Astrocyte (in vitro differentiated cells and primary cell): ENCODE measurements around the gene SYPL2. TPM values are rescaled to one million over a fixed set of nuclear protein-coding genes. Genes with fewer than 3 reads are reported as not detected.
A peak's percentile ranks its signal among the peaks of the same experiment; 100 is the strongest.

Experiments used
- DNase-seq: peaks from one replicate; pipeline ENCODE4 v3.0.0-alpha.2; 2010; ENCODE audit warnings: low read depth
- FAIRE-seq: peaks from 2 replicates; lab custom pipeline; 2011; peaks lifted over from hg19 to GRCh38; lab: Jason Lieb, UNC
- H2AFZ ChIP-seq: 2 replicates; pipeline ENCODE4 v1.6.0; 2012; ENCODE audit warnings: low read depth, low read length, inconsistent platforms
- H3K27ac ChIP-seq: 2 replicates; pipeline ENCODE4 v1.5.1; 2011; ENCODE audit warnings: low read depth, low read length, inconsistent platforms
- H3K27me3 ChIP-seq: 2 replicates; pipeline ENCODE4 v1.6.0; 2011; ENCODE audit warnings: low read length, inconsistent platforms; ENCODE audit not compliant: insufficient read depth
- H3K36me3 ChIP-seq: 2 replicates; pipeline ENCODE4 v1.5.1; 2011; ENCODE audit warnings: low read length, inconsistent platforms; ENCODE audit not compliant: insufficient read depth
- H3K4me1 ChIP-seq: 2 replicates; pipeline ENCODE4 v1.5.1; 2011; ENCODE audit warnings: low read length, inconsistent platforms; ENCODE audit not compliant: insufficient read depth
- H3K4me2 ChIP-seq: 2 replicates; pipeline ENCODE4 v1.6.0; 2012; ENCODE audit warnings: low read length, inconsistent platforms
- H3K4me3 ChIP-seq: 2 replicates; pipeline ENCODE4 v1.5.1; 2011; ENCODE audit warnings: low read depth, mild to moderate bottlenecking, low read length, inconsistent platforms; ENCODE audit not compliant: insufficient read depth
- H3K79me2 ChIP-seq: 2 replicates; pipeline ENCODE4 v1.6.0; 2012; ENCODE audit warnings: mild to moderate bottlenecking, low read length, inconsistent platforms; ENCODE audit not compliant: insufficient read depth
- H3K9ac ChIP-seq: 2 replicates; pipeline ENCODE4 v1.6.0; 2012; ENCODE audit warnings: mild to moderate bottlenecking, low read length, inconsistent platforms
- H3K9me3 ChIP-seq: 2 replicates; pipeline ENCODE4 v1.5.1; 2012; ENCODE audit warnings: low read depth, mild to moderate bottlenecking, low read length, inconsistent platforms; ENCODE audit not compliant: insufficient read depth
- H4K20me1 ChIP-seq: 2 replicates; pipeline ENCODE4 v1.6.0; 2012; ENCODE audit warnings: low read length, inconsistent platforms; ENCODE audit not compliant: insufficient read depth
- H3K27ac Mint-ChIP-seq: one replicate; pipeline ENCODE4 v1.8.0; 2021; ENCODE audit warnings: mild to moderate bottlenecking, mixed read lengths; ENCODE audit not compliant: unreplicated experiment
- H3K27me3 Mint-ChIP-seq: one replicate; pipeline ENCODE4 v1.8.0; 2021; ENCODE audit warnings: low read depth, mixed read lengths; ENCODE audit not compliant: unreplicated experiment
- H3K36me3 Mint-ChIP-seq: one replicate; pipeline ENCODE4 v1.8.0; 2021; ENCODE audit warnings: low read depth, mixed read lengths; ENCODE audit not compliant: unreplicated experiment
- H3K4me1 Mint-ChIP-seq: one replicate; pipeline ENCODE4 v1.8.0; 2021; ENCODE audit warnings: low read depth, mixed read lengths; ENCODE audit not compliant: unreplicated experiment
- H3K4me3 Mint-ChIP-seq: one replicate; pipeline ENCODE4 v1.8.0; 2021; ENCODE audit warnings: mild to moderate bottlenecking, moderate library complexity, mixed read lengths; ENCODE audit not compliant: unreplicated experiment
- H3K9me3 Mint-ChIP-seq: one replicate; pipeline ENCODE4 v1.8.0; 2021; ENCODE audit warnings: mild to moderate bottlenecking, mixed read lengths; ENCODE audit not compliant: unreplicated experiment
- CTCF ChIP-seq: IDR thresholded peaks from 2 replicates; pipeline ENCODE4 v1.5.1; 2011; ENCODE audit warnings: low read depth, mild to moderate bottlenecking, inconsistent platforms, low read length, moderate library complexity; ENCODE audit not compliant: insufficient read depth
- EZH2 ChIP-seq: IDR thresholded peaks from 2 replicates; pipeline ENCODE4 v1.6.1; 2012; ENCODE audit warnings: mild to moderate bottlenecking, low read length, inconsistent platforms; ENCODE audit not compliant: insufficient read depth
- total RNA-seq: library from RNA; stranded (reverse); gene quantifications from 2 replicates; pipeline ENCODE4 v1.2.1, GENCODE V29; 2021

The SYPL2 gene
- total RNA-seq, 1 donor from 2014 or later = 0.70 TPM

DNA sequence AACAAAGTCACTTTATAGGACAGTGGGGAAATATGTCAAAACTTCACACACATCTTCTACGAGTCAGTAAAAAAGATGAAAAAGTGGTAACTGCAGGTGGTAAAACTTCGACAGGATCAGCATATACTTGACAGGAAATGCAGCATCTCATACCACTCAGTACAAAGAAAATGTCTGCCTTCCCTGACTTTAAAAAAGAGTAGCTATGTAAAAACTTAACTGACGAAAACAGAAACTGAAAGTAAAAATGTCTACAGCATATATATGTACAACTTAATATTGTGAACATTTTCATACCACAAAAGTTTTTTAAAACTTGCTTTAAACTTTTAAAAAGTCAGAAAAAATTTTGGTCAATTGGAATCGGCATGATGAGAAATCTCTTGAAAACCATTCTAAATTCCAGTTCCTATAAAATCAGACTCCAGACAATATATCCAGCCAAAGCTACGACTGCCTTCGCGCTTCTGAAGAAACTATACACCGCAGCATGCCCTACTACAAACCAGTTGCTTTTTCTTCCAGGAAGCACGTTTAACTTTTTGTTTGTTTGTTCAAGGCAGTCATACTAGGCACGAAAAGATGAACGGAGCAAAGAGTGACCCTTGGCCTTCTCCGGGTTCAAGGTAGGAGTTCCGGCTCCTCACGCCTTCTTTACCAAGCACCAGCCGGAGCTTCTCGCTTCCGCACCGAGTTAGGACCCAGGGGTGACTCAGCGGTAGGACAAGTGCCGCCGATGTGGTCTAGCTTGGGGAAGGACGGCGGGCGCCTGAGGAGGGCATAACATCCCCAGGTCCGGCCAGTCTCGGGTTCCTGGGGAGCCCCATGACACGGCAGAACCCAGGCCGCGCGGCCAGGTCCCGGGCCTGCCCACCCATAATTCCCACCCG lies 40.7 kb upstream of the SYPL2 start:
- FAIRE-seq = no peak

DNA sequence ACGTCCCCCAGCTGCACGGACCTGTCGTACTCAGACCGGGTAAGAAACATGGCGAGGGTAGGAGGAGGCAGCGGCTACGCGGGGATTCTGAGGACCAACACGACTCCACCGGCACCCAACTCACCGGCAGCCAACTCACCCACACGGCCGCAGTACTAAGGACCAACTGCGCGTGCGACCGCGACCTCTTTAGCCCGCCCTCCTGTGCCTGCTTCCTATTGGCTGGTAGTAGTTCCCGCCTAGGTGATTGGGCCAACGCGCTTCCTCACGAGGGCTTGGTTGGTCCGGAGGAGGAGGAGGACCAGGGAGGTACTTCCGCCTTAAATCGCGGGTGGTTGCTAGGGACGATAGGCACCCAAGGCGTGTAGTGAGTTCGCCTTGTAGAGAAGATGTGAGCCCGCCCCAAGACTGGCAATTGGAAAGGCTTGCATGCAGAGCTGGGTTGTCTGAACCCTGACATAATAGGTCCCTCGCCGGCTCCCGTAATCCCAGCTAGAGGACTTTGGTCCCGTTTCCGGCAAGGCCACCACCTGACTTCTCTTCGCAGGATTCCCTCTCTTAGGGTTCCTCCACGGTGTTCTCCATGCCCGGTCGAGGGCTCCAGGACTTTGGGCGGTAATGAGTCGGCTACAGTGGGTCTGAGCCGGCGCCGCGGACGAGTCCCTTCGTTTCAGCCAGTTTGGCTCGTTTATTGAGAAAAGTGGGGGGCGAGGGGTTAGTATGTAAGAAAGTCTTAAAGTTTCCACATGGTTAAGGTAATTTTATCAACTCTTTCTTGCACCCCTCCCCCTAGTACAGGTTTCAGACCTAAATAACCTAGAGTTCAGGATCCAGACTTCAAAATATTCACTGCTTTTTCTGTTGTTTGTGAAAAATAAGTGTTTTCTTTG lies 39.8 kb upstream of the SYPL2 start, which contains the start of gene PSMA5:
Gene PSMA5 (minus strand): TSS at position 168 of the 890 bp plus-strand sequence. CDS start 118 bp downstream, at position 50.
- no peaks in the 10 kb centered on the region for H3K9me3 Mint-ChIP-seq
- H3K27me3 Mint-ChIP-seq = no peaks in the 10 kb centered on the region
- TF ChIP-seq CTCF (no peak), EZH2 (no peak)
- Histone ChIP-seq H3K9me3 (no peaks in the 10 kb centered on the region), H3K79me2 (peaks cover 49% of the 10 kb centered on the region), H3K4me2 (peak within 1 kb of the TSS; percentile 97), H3K4me1 (peaks cover 8% of the 10 kb centered on the region), H4K20me1 (peaks cover 32% of the 10 kb centered on the region), H3K4me3 (peak within 1 kb of the TSS; percentile 92), H3K27me3 (no peaks in the 10 kb centered on the region), H3K36me3 (no peaks in the 10 kb centered on the region), H3K27ac (peak within 1 kb of the TSS; percentile 84), H3K9ac (peak within 1 kb of the TSS; percentile 91), H2AFZ (peak within 1 kb of the TSS; percentile 84)
- FAIRE-seq = no peak
- H3K27ac Mint-ChIP-seq = peak within 1 kb of the TSS; percentile 91
- peak within 1 kb of the TSS; percentile 93 for H3K4me3 Mint-ChIP-seq
- peak; percentile 100 for DNase-seq
- peaks cover 16% of the 10 kb centered on the region for H3K4me1 Mint-ChIP-seq
- H3K36me3 Mint-ChIP-seq = no peaks in the 10 kb centered on the region

More for the DNA sequence above, 40.7 kb upstream of the SYPL2 start:
- H3K4me3 ChIP-seq = peak overlapping the region; percentile 92
- Mint-ChIP-seq H3K27me3 (no peaks in the 10 kb centered on the region), H3K4me1 (peaks cover 16% of the 10 kb centered on the region), H3K36me3 (no peaks in the 10 kb centered on the region), H3K9me3 (no peaks in the 10 kb centered on the region), H3K4me3 (peak overlapping the region; percentile 93), H3K27ac (peak overlapping the region; percentile 91)
- peak overlapping the region; percentile 97 for H3K4me2 ChIP-seq
- peaks cover 4% of the 10 kb centered on the region for H3K36me3 ChIP-seq
- H2AFZ ChIP-seq = peak overlapping the region; percentile 57
- peak; percentile 25 for DNase-seq
- no peaks in the 10 kb centered on the region for H3K9me3 ChIP-seq
- TF ChIP-seq EZH2 (no peak), CTCF (no peak)
- H3K4me1 ChIP-seq = peaks cover 8% of the 10 kb centered on the region
- peaks cover 40% of the 10 kb centered on the region for H4K20me1 ChIP-seq
- H3K79me2 ChIP-seq = peaks cover 58% of the 10 kb centered on the region
- H3K9ac ChIP-seq = peak overlapping the region; percentile 91
- no peaks in the 10 kb centered on the region for H3K27me3 ChIP-seq
- peak overlapping the region; percentile 84 for H3K27ac ChIP-seq
